ENCODE measurements around the gene PREB. TPM values are rescaled to one million over a fixed set of nuclear protein-coding genes. Genes with fewer than 3 reads are reported as not detected.
A peak's percentile ranks its signal among the peaks of the same experiment; 100 is the strongest.

The PREB gene
- total RNA-seq, 1 donor from 2014 or later = 42.9 TPM

DNA sequence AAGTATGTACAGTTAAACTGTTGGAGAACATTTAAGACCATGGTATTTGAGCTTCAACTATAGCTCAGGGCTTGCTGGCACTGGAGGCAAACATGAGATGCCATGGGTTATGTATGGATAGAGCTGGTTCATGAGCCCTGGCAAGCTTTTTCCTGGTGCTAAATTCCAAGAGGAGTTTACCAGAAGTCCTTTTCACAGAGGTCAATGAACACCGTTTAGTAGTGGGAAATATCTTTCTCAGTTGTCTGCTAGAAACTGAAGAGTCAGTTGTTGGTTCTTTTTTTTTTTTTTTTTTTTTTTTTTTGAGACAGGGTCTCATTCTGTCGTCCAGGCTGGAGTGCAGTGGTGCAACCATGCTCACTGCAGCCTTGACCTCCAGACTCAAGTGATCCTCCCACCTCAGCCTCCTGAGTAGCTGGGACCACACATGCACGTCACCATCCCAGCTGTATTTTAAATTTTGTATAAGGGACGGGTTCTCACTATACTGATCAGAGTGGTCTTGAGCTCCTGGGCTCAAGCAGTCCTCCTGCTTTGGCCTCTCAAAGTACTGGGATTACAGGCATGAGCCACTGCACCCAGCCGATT lies 46.5 kb downstream of the PREB start:
- H3K4me1 Mint-ChIP-seq (ENCODE audit: unreplicated experiment) = peaks cover 13% of the 10 kb centered on the region
- H3K4me3 Mint-ChIP-seq (ENCODE audit: unreplicated experiment) = peak overlapping the region; percentile 7

DNA sequence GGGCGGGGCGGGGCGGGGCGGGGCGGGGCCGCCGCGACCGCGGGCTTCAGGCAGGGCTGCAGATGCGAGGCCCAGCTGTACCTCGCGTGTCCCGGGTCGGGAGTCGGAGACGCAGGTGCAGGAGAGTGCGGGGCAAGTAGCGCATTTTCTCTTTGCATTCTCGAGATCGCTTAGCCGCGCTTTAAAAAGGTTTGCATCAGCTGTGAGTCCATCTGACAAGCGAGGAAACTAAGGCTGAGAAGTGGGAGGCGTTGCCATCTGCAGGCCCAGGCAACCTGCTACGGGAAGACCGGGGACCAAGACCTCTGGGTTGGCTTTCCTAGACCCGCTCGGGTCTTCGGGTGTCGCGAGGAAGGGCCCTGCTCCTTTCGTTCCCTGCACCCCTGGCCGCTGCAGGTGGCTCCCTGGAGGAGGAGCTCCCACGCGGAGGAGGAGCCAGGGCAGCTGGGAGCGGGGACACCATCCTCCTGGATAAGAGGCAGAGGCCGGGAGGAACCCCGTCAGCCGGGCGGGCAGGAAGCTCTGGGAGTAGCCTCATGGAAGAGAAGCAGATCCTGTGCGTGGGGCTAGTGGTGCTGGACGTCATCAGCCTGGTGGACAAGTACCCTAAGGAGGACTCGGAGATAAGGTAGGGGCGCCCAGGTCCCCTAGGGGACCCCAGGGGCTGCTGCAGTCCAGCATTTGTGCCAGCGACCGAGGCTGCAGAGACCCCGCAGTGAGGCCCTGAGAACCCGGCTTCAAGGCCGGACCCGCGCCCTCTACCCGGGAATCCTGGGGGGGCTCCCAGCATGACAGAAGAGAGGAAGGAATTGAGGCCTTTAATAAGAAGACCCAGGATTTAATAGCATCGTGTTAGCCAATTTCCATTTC lies 47.5 kb downstream of the PREB start, which contains the start of gene KHK:
Gene KHK, plus strand, starts transcription at position 49 of the 870 bp plus-strand sequence. Its CDS starts 488 bp downstream, at position 537.
- peak within 1 kb of the TSS; percentile 65 for H3K4me3 Mint-ChIP-seq (ENCODE audit: unreplicated experiment)
- no peaks in the 10 kb centered on the region for H3K9me3 Mint-ChIP-seq (ENCODE audit: unreplicated experiment)
- peaks cover 5% of the 10 kb centered on the region for H3K4me1 Mint-ChIP-seq (ENCODE audit: unreplicated experiment)
- TF ChIP-seq, protein P1, sequence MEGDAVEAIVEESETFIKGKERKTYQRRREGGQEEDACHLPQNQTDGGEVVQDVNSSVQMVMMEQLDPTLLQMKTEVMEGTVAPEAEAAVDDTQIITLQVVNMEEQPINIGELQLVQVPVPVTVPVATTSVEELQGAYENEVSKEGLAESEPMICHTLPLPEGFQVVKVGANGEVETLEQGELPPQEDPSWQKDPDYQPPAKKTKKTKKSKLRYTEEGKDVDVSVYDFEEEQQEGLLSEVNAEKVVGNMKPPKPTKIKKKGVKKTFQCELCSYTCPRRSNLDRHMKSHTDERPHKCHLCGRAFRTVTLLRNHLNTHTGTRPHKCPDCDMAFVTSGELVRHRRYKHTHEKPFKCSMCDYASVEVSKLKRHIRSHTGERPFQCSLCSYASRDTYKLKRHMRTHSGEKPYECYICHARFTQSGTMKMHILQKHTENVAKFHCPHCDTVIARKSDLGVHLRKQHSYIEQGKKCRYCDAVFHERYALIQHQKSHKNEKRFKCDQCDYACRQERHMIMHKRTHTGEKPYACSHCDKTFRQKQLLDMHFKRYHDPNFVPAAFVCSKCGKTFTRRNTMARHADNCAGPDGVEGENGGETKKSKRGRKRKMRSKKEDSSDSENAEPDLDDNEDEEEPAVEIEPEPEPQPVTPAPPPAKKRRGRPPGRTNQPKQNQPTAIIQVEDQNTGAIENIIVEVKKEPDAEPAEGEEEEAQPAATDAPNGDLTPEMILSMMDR (IDR thresholded peaks at IDR 0.05; ENCODE audit: unreplicated experiment) = peak; percentile 64
- H3K27me3 Mint-ChIP-seq (ENCODE audit: unreplicated experiment) = peaks cover 9% of the 10 kb centered on the region
- peak; percentile 44 for DNase-seq (ENCODE audit: low spot score)
- no peaks in the 10 kb centered on the region for H3K36me3 Mint-ChIP-seq (ENCODE audit: low read depth, unreplicated experiment)
- H3K27ac Mint-ChIP-seq (ENCODE audit: unreplicated experiment) = no peak within 1 kb of the TSS

More for the DNA sequence above, 46.5 kb downstream of the PREB start:
- Mint-ChIP-seq H3K27me3 (ENCODE audit: unreplicated experiment) (peaks cover 9% of the 10 kb centered on the region), H3K9me3 (ENCODE audit: unreplicated experiment) (no peaks in the 10 kb centered on the region), H3K36me3 (ENCODE audit: low read depth, unreplicated experiment) (no peaks in the 10 kb centered on the region), H3K27ac (ENCODE audit: unreplicated experiment) (no peak overlapping the region)
- DNase-seq (ENCODE audit: low spot score) = no peak
- TF ChIP-seq, protein P1 (IDR thresholded peaks at IDR 0.05; ENCODE audit: unreplicated experiment) = no peak

DNA sequence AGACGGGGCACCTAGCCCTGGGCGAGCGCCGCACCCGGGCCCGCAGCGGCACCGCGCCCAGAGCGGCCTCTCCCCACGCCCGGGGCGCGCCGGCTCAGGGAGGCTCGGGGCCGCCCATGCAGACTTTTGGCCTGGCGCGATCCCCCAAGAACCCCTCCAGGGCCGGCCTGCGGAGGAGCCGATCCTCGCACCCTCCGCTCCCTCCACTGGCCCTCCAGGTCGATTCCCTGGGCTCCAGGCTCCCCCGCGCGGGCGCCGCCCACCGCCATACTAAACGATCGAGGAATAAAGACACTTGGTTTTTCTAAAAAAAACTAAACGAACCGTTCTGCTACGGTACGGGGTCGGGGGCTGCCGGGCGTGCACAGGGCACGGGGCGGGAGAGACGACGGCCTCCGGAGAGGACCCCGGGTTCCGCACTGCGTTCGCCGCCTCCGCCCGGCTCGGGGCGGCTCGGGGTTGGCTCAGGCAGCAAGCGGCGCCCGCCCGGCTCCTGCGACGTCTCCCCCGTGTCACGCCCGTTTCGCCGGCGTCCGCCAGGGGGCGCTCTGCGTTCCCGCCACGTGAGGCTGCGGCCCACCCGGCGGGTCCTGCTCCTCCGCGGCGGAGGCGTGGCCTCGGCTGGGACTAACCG lies 48.2 kb downstream of the PREB start:
- no peaks in the 10 kb centered on the region for H3K9me3 Mint-ChIP-seq (ENCODE audit: unreplicated experiment)
- no peaks in the 10 kb centered on the region for H3K36me3 Mint-ChIP-seq (ENCODE audit: low read depth, unreplicated experiment)

DNA sequence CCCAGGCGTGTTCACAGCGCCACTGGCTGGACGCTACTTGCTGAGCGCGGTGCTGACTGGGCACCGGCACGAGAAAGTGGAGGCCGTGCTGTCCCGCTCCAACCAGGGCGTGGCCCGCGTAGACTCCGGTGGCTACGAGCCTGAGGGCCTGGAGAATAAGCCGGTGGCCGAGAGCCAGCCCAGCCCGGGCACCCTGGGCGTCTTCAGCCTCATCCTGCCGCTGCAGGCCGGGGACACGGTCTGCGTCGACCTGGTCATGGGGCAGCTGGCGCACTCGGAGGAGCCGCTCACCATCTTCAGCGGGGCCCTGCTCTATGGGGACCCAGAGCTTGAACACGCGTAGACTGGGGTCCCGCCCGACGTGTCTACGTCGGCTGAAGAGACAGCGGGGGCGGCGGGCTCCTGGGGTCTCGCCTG lies 48.8 kb downstream of the PREB start:
- H3K4me3 Mint-ChIP-seq (ENCODE audit: unreplicated experiment) = peak overlapping the region; percentile 57
- H3K27ac Mint-ChIP-seq (ENCODE audit: unreplicated experiment) = no peak overlapping the region
- peak; percentile 51 for DNase-seq (ENCODE audit: low spot score)
- no peaks in the 10 kb centered on the region for H3K36me3 Mint-ChIP-seq (ENCODE audit: low read depth, unreplicated experiment)
- H3K27me3 Mint-ChIP-seq (ENCODE audit: unreplicated experiment) = peaks cover 8% of the 10 kb centered on the region
- no peaks in the 10 kb centered on the region for H3K9me3 Mint-ChIP-seq (ENCODE audit: unreplicated experiment)
- TF ChIP-seq, protein P1 (IDR thresholded peaks at IDR 0.05; ENCODE audit: unreplicated experiment) = no peak
- peaks cover 13% of the 10 kb centered on the region for H3K4me1 Mint-ChIP-seq (ENCODE audit: unreplicated experiment)

More for the DNA sequence above, 48.2 kb downstream of the PREB start:
- peaks cover 8% of the 10 kb centered on the region for H3K4me1 Mint-ChIP-seq (ENCODE audit: unreplicated experiment)
- H3K27ac Mint-ChIP-seq (ENCODE audit: unreplicated experiment) = no peak overlapping the region
- DNase-seq (ENCODE audit: low spot score) = peak; percentile 100
- TF ChIP-seq, protein P1 (IDR thresholded peaks at IDR 0.05; ENCODE audit: unreplicated experiment) = peak; percentile 99
- peaks cover 6% of the 10 kb centered on the region for H3K27me3 Mint-ChIP-seq (ENCODE audit: unreplicated experiment)
- H3K4me3 Mint-ChIP-seq (ENCODE audit: unreplicated experiment) = no peak overlapping the region

Data from endothelial cell (in vitro differentiated cells).